EH (cell line): Measurements from ENCODE around the gene AP3B1.
A peak's percentile ranks its signal among the peaks of the same experiment; 100 is the strongest.
"Not testable (repeated sequence)": the region's sequence is repeated elsewhere in the genome, so short reads cannot be mapped to it uniquely, and the experiment has no call there.

ENCODE experiments used
- DNase-seq: peaks from one replicate; pipeline ENCODE4 v3.0.0-alpha.2; 2015; ENCODE audit warnings: low read depth

Gene AP3B1

DNA sequence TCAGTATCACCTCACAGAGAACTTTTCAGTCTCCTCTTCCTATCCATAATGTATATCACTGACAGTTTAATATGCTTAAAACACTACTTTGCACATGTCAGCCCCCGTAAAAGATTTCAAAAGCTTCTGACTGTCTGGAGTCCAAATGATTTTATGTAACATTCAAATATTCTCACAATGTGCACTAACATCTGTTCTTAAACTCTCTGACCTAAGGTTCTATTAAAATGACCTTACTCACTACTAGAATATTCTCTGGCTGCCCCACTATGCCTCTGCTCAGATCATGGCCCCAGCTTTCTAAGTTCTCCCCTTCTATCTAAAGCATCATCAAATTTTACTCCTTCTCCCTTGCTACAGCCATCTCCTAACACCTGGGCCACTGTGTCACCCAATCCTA is 52.5 kb downstream of the AP3B1 start:
- peak; percentile 19 for DNase-seq

DNA sequence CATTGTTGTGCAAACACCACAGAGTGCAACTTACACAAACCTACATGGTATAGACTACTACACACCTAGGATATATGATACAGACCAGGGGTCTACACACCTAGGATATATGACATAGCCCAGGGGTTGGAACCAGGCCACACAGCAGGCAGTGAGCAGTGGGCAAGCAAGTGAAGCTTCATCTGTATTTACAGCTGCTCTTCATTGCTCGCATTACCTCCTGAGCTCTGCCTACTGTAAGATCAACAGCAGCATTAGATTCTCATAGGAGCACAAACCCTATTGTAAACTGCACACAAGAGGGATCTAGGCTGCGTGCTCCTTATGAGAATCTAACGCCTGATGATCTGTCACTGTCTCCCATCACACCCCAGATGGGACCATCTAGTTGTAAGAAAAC is 56.6 kb downstream of the AP3B1 start:
- DNase-seq = no peak

DNA sequence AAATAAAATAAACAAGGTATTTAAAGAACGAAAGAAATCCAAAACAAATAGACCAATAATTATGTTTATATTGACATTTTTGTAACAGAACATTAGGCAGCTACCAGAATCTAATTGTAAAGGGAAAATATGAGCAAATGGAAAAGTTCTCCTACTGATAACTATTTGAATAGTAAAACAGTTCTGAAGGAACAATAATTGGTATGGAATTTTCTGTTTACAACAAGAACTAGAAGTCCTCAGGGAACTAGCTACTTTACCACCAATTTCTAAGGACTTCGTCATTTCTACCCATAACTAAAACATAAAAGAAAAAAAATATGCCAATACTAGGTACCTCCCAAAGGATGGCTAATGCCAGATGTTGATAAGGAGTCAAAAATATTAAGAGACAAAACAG is 58.5 kb downstream of the AP3B1 start:
- no peak for DNase-seq

DNA sequence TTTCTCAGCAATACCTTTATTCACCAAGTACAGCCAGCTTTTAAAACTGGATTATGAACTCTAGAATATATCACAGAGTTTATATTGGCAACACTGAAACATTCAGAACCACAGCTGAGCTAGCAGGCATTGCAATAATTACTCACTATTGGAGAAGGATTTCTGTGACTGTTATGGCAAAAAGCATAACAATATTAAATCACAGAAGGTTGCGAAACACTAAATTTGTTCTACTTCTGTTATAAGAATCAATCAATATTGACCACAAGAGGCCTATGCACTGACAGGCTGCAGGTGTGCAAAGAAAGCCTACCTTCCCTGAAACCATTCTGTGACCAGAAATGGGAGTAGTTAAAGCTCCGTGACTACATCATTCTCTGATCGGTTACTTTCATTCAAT is 59.2 kb downstream of the AP3B1 start:
- no peak for DNase-seq

DNA sequence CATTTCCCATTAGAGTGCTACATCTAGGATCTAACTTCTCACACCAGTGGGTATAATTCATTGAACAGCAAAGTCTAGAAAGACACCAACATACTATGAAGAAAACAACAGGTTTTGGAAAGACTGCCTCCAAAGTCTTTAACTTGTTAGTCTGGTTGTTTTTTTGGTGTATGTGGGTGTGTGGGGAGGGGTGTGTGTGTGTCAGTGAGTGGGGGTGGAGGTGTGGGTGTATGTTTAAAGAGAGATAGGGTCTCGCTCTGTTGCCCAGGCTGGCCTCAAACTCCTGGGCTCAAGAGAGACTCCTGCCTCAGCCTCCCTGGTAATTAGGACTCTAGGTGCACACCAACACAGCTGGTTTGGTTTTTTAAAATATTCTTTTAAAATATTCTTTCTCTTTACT is 59.7 kb downstream of the AP3B1 start:
- no peak for DNase-seq

DNA sequence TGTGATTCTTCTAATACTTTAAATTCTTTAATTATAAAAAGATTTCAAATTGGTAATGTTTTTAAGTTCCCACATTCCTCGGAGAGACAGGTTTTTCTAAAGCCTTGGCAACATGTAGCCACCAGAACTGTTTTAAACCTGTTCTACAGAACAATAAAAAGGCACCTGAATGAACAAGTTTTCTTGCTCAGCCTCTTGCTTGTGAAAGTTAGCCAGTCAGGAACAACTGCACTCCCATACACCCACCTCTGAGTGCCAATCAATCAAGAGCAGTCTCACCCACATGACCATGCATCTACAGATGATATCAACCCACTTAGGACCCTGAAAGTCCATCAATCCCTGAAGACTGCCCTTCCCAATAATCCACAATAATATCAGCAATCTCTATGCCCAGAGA is 62.3 kb downstream of the AP3B1 start:
- no peak for DNase-seq

DNA sequence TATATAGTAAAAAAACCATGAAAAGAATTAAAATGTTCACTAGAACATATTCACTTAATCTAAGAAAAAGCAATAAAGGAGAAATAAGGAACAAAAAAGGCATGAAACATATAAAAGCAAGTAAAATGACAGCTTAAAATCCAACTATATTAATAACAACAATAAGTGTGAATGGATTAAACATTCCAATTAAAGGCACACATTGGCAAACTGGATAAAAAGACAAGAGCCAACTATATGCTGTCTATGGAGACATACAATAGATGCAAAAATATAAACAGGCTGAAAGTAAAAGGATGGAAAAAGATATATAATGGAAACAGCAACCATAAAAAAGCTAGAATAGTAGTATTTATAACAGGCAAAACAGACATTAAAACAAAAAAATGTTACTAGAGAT is 70.1 kb downstream of the AP3B1 start:
- no peak for DNase-seq

DNA sequence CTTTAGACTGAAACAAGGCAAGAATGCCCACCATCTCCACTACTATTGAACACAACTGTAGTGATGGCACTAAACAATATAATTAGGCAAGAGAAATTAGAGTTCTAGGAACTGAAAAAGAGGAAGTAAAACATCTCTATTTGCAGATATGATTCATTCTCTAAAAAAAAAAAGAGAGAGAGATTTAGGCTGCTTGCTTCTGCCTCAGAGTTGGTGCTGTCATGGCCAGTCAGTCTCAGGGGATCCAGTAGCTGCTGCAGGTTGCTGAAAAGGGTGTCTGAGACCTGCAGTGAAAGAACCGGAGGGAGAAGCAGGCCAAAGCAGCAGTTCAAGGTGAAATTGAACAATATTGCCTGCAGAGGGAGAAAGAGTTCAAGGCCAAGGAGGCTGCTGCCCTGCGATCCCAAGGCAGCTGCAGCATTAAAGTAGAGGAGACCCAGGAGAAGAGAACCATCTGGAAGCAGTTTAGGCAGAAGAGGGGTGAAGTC is 72.5 kb downstream of the AP3B1 start:
- DNase-seq = peak; percentile 35

DNA sequence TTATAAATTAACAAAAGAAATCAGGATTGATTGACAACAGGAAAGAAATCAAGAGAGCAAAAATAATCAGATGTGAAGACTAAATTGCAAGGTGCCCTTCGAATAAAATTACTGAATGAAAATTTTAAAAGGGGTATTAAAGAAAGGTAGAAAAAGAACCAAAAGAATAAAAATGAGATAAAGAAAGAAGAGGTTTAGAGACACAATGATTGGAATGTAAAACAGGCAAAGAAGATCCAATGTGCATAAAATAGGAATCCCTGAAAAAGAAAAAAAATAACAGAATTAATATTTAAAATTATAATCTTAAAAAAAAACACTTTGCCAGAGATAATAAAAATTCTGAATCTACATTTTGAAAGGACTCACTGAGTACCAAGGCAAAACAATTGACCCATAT is 73.0 kb downstream of the AP3B1 start:
- DNase-seq = no peak

DNA sequence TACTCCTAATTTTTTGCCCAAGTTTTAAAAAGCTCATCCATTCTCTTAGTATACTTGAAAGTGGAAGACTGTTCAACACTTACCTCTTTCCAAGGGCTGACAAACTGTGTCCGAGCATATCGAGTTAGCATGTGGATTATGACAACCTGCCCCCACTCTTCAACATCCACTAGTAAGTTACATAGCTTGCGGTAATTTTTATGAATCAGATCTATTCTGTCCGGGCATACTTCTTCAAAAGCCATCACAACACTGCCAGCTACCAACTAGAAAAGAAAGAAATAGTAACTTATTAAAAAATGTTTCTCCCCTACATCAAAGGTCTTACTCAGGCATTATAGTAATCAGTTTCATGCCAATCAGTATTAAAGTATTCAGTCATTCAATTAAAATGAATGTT is 78.5 kb downstream of the AP3B1 start:
- DNase-seq = no peak

DNA sequence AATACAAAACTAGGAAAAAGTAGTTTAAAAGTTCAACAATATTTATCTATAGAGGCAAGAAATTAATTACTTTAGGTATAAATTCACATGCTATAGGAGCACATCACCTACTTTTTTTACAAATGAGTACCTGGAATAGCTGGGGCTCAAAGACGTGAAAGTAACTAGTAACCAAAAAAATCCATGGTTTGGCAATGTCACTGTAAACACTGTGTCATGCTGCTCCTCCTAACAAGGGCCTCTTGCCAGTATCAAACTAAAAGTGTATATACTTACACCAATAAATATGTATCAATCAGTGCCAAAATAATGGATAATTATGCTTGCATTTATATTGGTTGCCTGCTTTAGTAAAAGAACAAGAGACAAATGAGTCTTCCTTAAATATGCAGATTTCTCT is 78.9 kb downstream of the AP3B1 start:
- no peak for DNase-seq

DNA sequence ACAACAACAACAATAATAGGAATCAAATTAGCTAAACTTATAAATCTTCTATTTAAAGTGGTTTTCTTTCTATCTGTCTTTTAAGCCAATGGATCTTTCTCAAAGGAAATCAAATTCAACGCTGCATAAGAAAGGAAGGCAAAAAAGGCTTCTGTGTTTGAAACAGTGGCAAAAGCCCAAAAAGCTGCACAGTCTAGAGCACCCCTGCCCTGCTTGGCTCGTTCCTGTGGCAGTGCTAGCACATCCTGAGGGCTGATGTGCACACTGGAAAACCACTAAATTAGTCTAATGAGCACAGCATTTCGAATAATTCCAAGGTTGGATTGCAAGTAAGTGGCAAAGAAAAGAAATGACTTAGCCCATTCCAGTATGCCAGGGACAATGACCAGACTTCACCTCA is 80.7 kb downstream of the AP3B1 start:
- no peak for DNase-seq

DNA sequence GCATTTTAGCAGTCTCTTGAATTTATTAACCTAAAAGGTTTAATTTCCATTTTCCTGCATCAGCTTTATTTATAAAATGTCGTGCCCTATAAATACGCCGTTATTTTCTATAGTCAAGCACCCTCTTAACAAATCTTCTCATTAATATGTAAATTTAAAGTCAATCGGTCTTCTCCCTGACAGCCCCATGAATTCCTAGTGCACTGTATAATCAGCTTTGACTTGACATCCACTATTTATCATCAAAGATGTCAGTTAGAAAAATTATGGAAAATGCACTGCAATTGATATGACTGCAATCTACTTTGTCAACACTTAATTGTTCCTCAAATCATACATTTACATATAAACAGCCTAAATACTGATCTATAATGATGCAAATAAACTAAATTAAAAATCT is 83.4 kb downstream of the AP3B1 start:
- no peak for DNase-seq

DNA sequence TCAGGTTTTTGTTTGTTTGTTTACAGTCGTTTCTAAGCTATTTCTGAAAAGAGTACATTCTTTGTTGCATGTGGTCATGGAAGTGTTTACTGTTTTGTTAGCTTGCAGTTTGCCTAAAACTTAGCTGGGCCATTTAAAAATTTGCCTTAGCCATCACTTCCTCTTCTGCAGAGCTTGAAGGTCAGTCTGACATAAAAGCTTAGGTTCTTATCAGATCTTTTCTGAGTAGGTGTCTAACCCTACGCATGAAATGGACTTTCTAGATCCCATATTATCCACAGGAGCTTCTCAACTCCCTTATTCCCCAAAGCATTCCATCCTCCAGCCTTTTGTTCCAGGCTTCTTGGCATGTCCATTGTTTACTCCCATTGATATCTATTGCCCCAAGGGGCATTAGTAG is 90.3 kb downstream of the AP3B1 start:
- DNase-seq = no peak

DNA sequence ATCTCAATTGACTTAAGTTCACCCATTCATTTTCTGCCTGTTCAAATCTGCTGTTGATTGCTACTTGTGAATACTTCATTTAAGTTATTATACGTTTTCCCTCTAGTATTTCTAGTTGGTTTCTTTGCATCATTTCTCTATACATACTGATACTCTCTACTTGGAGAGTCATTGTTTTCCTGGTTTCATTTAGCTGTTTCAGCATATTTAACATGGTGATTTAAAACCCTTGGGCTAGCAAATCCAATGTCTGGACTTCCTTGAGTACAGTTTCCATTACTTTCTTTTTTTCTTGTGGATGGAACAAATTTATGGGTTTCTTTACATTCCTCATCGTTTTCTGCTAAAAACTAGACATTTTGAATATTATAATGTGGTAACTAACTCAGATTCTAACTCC is 90.7 kb downstream of the AP3B1 start:
- DNase-seq = no peak

DNA sequence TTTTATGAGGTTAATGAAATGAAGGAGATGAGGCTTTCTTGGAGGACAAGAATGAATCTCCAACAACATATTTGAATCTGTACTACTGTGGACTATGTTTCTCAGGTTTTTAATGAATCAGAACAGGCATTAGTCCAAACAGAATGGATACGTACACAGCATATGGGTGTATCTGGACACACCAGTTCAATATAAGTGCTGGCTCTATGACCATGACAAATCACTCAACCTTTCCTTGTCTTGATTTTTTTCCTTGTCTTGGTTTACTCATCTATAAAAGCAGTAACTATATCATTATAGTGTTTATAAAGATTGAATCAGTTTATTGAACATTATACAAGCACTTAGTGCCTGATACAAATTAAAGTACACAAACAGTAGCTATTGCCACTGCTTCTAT is 104.1 kb downstream of the AP3B1 start:
- no peak for DNase-seq

DNA sequence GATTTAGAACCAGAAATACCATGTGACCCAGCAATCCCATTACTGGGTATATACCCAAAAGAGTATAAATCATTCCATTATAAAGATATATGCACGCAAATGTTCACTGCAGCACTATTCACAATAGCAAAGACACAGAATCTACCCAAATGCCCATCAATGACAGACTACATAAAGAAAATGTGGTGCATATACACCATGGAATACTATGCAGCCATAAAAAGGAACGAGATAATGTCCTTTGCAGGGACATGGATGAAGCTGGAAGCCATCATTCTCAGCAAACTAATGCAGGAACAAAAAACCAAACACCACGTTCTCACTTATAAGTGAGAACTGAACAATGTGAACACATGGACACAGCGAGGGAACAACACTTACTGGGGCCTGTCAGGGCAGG is 105.8 kb downstream of the AP3B1 start:
- DNase-seq = not testable (repeated sequence)

DNA sequence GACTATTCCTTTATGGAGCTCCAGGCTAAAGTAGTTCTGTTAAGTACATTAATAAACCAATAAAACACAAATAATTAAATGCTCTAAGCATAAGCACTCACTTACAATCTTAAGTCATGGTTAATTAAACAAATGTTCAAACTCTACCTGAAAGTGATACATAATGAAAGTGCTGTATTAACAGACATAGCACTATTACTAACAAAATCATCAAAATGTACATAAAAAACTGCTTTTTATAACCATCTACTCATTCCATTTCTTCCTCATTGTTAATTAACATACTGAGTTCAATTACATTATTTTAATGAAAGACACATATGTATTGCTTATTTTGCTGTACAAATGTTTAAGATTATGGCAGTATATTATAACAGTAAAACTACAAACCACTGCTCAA is 107.3 kb downstream of the AP3B1 start:
- no peak for DNase-seq

DNA sequence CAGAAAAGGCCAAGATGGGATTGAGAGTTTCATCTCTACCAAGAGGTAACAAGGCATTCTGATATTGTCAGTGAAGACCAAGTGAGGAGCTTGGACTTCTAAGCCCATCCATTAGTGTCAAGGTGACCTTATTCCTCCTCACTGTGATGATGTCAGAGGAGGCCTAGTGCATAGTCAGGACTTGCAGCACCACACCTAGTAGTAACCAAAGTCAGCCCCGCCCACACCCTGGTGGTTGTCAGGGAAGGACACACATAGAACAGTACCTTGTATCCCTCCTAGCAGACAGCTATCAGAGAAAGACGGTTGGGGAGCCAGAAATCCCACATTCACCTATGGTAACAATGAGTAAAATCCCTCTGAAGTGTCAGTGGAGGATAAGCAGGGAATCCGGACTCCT is 111.7 kb downstream of the AP3B1 start:
- no peak for DNase-seq

DNA sequence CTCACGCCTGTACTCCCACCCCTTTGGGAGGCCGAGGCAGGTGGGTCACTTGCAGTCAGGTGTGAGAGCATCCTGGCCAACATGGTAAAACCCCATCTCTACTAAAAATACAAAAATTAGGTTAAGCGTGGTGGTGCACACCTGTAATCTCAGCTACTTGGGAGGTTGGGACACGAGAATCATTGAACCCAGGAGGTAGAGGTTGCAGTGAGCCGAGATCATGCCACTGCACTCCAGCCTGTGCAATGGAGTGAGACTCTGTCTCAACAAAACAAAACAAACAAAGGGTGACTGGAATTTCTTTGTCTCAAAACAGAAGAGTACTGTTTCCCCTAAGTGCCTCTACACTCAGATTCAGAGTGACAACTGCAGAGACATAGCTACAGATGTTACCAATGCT is 116.1 kb downstream of the AP3B1 start:
- no peak for DNase-seq

DNA sequence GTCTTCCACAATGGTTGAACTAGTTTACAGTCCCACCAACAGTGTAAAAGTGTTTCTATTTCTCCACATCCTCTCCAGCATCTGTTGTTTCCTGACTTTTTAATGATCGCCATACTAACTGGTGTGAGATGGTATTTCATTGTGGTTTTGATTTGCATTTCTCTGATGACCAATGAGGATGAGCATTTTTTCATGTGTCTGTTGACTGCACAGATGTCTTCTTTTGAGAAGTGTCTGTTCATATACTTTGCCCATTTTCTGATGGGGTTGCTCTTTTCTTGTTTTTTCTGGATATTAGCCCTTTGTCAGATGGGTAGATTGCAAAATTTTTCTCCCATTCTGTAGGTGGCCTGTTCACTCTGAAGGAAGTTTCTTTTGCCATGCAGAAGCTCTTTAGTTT is 124.2 kb downstream of the AP3B1 start:
- not testable (repeated sequence) for DNase-seq

DNA sequence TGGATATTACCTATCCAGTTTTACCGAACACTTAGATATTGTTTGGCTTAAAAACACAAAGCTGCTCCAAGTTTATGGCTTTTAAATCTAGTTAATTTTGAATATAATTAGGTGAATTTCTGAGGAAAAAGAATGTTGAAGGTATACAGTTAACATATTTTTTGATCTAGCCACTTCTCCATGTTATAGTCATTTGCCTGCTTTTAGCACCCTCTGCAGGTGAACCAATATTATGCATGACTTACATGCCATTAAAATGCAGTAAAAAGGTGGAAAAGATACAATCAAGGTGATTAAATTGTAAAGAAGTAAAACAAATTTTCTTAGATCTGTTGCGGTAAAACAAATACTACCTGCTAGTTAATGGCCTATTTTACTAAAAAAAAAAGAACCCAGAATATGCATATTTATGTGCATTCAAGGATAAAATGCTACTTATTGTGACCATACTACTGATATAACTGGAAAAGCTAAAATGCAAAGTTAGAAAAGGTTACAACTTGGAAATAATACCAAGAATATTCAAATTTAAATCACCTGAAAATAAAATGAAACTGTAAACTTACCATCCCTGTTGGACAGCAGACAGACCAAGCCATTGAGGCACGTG is 132.1 kb downstream of the AP3B1 start:
- DNase-seq = peak; percentile 41

DNA sequence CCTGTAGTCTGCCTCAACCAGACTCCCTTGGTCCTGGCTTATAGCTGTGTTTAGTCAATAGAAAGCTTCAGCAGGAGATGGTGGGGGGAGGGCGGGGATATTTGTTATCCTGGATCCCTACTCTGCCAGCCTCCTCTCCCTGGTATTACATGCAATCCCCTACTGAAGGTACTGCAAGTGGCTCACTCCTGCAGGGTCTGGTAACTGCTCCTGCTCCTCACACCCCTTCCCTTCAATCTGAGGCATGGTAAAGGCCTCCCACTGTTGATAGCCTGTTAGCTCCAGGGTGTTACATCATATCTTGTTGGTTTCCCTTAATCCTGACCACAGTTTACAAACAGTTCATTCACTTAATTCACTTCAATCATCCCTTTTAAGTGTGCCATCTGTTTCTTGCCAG is 137.5 kb downstream of the AP3B1 start:
- DNase-seq = no peak

DNA sequence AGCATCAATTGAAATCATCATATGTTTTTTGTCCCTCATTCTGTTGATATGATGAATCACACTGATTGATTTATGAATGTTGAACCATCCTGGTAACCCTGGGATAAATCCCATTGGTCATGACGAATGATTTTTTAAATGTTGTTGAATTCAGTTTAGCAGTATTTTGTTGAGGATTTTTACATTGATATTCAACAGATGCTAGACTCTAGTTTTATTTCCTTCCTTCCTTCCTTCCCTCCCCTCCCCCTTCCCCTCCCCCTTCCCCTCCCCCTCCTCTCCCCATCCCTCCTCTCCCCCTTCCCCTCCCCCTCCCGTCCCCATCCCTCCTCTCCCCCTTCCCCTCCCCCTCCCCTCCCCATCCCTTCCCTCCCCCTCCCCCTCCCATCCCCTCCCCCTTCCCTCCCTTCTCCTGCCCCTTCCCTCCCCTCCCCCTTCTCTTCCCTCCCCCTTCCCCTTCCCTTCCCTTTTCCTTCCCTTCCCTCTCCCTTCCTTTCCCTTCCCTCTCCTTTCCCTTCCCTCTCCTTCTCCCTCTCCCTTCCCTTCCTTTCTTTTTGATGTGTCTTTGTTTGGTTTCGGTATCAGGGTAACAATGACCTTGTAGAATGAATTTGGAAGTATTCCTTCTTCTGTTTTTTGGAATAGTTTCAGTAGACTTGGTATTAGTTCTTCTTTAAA is 142.8 kb downstream of the AP3B1 start:
- DNase-seq = no peak
